A673 (cell line): ENCODE measurements around the gene CNKSR1. TPM values are rescaled to one million over a fixed set of nuclear protein-coding genes. Genes with fewer than 3 reads are reported as not detected.

Source experiments
- BruUV-seq: library from RNA; stranded (reverse); fragments of 400-500 nt; replicated peaks from 2 replicates; lab custom pipeline; 2021; lab: Mats Ljungman, UMichigan
- CTCF ChIA-PET: fragments of 300-600 bp; sonication (Branson Sonifier 250); formaldehyde crosslinking; loops from one replicate; lab custom pipeline; 2022; ENCODE audit warnings: antibody characterized with exemption; lab: Charles Lee
- POLR2A ChIA-PET: fragments of 300-600 bp; sonication (Branson Sonifier 250); formaldehyde crosslinking; loops from one replicate; lab custom pipeline; 2022; ENCODE audit warnings: antibody characterized with exemption; ENCODE audit not compliant: low non-redundant PET; lab: Charles Lee
- DNase-seq: peaks from one replicate; pipeline ENCODE4 v3.0.0-alpha.2; 2015; ENCODE audit warnings: low spot score
- H3K27ac ChIP-seq: fragments of 200-600 bp; sonication (generic); 2 replicates; pipeline ENCODE4 v1.5.1; 2016; ENCODE audit warnings: mixed run types, low read depth, mild to moderate bottlenecking, mixed read lengths, antibody characterized with exemption, low read length; ENCODE audit not compliant: poor library complexity, severe bottlenecking
- H3K27me3 ChIP-seq: fragments of 200-600 bp; sonication (generic); replicated peaks from 2 replicates; pipeline ENCODE4 v1.6.1; 2017; ENCODE audit warnings: mixed run types, low read depth, mild to moderate bottlenecking, mixed read lengths, antibody characterized with exemption, low read length; ENCODE audit not compliant: insufficient read depth, poor library complexity
- H3K36me3 ChIP-seq: fragments of 200-600 bp; sonication (generic); 2 replicates; pipeline ENCODE4 v1.6.1; 2016; ENCODE audit warnings: mixed run types, mild to moderate bottlenecking, mixed read lengths, antibody characterized with exemption, low read length; ENCODE audit not compliant: insufficient read depth, poor library complexity, severe bottlenecking
- H3K4me1 ChIP-seq: fragments of 200-600 bp; sonication (generic); 2 replicates; pipeline ENCODE4 v1.6.1; 2017; ENCODE audit warnings: mixed run types, mild to moderate bottlenecking, mixed read lengths, antibody characterized with exemption, low read length; ENCODE audit not compliant: insufficient read depth, poor library complexity, severe bottlenecking
- H3K4me3 ChIP-seq: fragments of 200-600 bp; sonication (generic); 2 replicates; pipeline ENCODE4 v1.5.1; 2016; ENCODE audit warnings: low read depth, mixed run types, mild to moderate bottlenecking, mixed read lengths, low read length; ENCODE audit not compliant: poor library complexity, severe bottlenecking
- H3K9me3 ChIP-seq: fragments of 200-600 bp; sonication (generic); 2 replicates; pipeline ENCODE4 v1.6.1; 2016; ENCODE audit warnings: mixed run types, low read depth, mild to moderate bottlenecking, mixed read lengths, antibody characterized with exemption, low read length; ENCODE audit not compliant: poor library complexity, severe bottlenecking
- CTCF ChIP-seq: fragments of 300-800, 200-600 bp; sonication (generic); conservative IDR thresholded peaks from 2 replicates; pipeline ENCODE4 v1.5.1; 2017; ENCODE audit warnings: low read depth, mild to moderate bottlenecking, antibody characterized with exemption, low read length, moderate library complexity, mixed read lengths
- EZH2 ChIP-seq: fragments of 200-600 bp; sonication (generic); IDR thresholded peaks from 2 replicates; pipeline ENCODE4 v1.6.1; 2017; ENCODE audit warnings: borderline replicate concordance, low read depth, mild to moderate bottlenecking, mixed read lengths, antibody characterized with exemption, low read length; ENCODE audit not compliant: poor library complexity, severe bottlenecking
- intact Hi-C: fragments of 100-400 bp; cut with micrococcal nuclease; formaldehyde crosslinking; loops from one replicate; pipeline ENCODE4 v1.10.0; 2022; ENCODE audit not compliant: unreplicated experiment
- total RNA-seq: library from RNA; stranded (reverse); gene quantifications from 2 replicates; pipeline ENCODE4 v1.2.3, GENCODE V29; 2021

CNKSR1 gene
- total RNA-seq, 1 experiment from 2014 or later, result 1.8 TPM

GRCh38 chr1:26188477-26188876, 11.2 kb downstream of the CNKSR1 start:
- no TSS peak for BruUV-seq
- H3K27me3 ChIP-seq, result no peaks in the 10 kb centered on the region
- TF ChIP-seq CTCF (no peak), EZH2 (no peak)
- intact Hi-C loops, result no loop called here
- DNase-seq, result no peak
- no peaks in the 10 kb centered on the region for H3K36me3 ChIP-seq
- H3K4me3 ChIP-seq, result no peak overlapping the region
- CTCF ChIA-PET, result no interaction called here
- POLR2A ChIA-PET, result no interaction called here
- no peaks in the 10 kb centered on the region for H3K9me3 ChIP-seq
- H3K27ac ChIP-seq, result no peak overlapping the region
- no peaks in the 10 kb centered on the region for H3K4me1 ChIP-seq

GRCh38 chr1:26189331-26189730, 12.0 kb downstream of the CNKSR1 start:
- H3K9me3 ChIP-seq, result no peaks in the 10 kb centered on the region
- POLR2A ChIA-PET, result no interaction called here

DNA sequence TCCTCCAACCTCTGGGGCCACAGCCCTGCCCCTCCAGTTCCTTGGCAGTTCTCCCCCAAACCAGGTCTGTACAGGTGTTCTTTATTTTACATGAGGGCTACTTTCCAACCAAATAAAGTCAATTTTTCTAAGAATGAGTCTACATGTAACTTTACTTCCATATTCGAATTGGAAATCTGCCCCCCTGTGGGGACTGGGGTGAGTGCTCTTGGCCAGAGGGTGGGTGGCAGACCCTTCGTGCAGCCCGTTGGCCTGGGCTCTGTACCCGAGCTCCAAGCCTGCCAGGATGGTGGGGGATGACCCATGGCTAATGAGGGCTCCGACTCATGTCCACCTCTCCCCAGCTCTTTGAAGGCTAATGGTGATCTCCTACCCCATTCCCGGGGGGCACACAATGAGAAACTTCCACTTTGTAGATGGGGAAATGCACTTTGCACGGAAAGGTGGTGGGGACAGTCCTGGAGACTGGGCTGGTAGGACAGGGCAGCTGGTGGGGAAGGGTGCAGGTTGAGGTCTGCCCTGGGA, 12.5 kb downstream of the CNKSR1 start:
- POLR2A ChIA-PET, result no interaction called here
- intact Hi-C loops, result no loop called here

More at GRCh38 chr1:26189331-26189730, 12.0 kb downstream of the CNKSR1 start:
- H3K4me1 ChIP-seq, result no peaks in the 10 kb centered on the region
- CTCF ChIA-PET, result no interaction called here
- H3K36me3 ChIP-seq, result no peaks in the 10 kb centered on the region
- H3K27ac ChIP-seq, result no peak overlapping the region
- no peak for DNase-seq
- H3K4me3 ChIP-seq, result no peak overlapping the region
- BruUV-seq, result no TSS peak
- intact Hi-C loops, result no loop called here
- no peaks in the 10 kb centered on the region for H3K27me3 ChIP-seq
- no peak for TF ChIP-seq EZH2
- no peak for TF ChIP-seq CTCF

More for the DNA sequence above, 12.5 kb downstream of the CNKSR1 start:
- Histone ChIP-seq H3K36me3 (no peaks in the 10 kb centered on the region), H3K4me1 (no peaks in the 10 kb centered on the region), H3K27ac (no peak overlapping the region), H3K4me3 (no peak overlapping the region), H3K27me3 (no peaks in the 10 kb centered on the region), H3K9me3 (no peaks in the 10 kb centered on the region)
- CTCF ChIA-PET, result interaction anchor here (0.9 to 1.0 kb wide), 2 partner anchors 44 to 132 kb away, joined by 3 to 4 read pairs; partner anchors contain the start of gene CEP85
- no peak for DNase-seq
- TF ChIP-seq CTCF, result no peak
- no peak for TF ChIP-seq EZH2
- BruUV-seq, result no TSS peak
